NOMO-1 (cell line): ENCODE data around the gene TIAM2.
"Not testable (repeated sequence)": the region's sequence is repeated elsewhere in the genome, so short reads cannot be mapped to it uniquely, and the experiment has no call there.

ENCODE experiments used
- DNase-seq, 2 experiments: peaks; one replicate each; lab custom pipeline; 2025; ENCODE audit not compliant: unreplicated experiment in 2 of 2; lab: John Stamatoyannopoulos, UW

The TIAM2 gene

DNA sequence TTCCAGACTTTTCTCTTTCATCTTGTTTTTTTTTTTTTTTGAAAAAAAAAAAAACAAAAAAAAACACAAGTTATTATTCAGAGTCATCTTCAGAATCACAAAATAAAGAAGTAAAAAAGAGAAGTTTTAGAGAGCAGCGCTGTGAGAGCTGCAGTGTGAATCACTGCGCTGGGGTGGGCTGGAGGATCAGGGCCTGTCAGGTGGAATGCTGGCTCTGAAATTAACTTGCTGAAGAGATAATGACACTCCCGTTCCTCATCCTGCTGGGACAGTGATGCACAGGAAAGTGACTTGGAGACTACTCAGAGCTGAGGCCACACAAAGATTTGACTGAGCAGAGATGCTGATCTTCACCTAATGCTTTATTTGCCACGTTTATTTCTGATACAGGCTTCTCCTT lies 226.0 kb downstream of the TIAM2 start:
- DNase-seq = peak; percentile 24 to 49

DNA sequence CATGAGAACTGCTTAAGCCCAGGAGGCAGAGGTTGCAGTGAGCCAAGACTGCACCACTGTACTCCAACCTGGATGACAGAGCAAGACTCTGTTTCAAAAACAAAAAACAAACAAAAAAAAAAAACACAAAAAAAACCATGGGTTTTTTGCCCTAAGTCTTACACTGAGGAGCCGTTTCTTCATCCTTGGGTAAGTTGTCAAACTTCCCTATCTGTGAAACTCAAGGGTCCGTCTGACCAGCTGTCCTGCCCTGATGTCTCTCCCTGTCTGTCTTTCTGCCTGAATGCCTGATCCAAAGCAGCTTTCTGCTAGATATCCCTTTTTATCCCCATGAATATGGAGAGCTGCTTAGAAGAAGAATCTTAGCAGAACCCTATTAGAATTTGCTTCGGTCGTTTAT lies 227.4 kb downstream of the TIAM2 start:
- peak in 1 of 2 experiments; percentile 15 for DNase-seq

GRCh38 chr6:155223646-155224451 lies 228.7 kb downstream of the TIAM2 start:
- peak; percentile 68 to 83 for DNase-seq

GRCh38 chr6:155224618-155225017 lies 229.5 kb downstream of the TIAM2 start:
- DNase-seq = peak; percentile 7 to 23

DNA sequence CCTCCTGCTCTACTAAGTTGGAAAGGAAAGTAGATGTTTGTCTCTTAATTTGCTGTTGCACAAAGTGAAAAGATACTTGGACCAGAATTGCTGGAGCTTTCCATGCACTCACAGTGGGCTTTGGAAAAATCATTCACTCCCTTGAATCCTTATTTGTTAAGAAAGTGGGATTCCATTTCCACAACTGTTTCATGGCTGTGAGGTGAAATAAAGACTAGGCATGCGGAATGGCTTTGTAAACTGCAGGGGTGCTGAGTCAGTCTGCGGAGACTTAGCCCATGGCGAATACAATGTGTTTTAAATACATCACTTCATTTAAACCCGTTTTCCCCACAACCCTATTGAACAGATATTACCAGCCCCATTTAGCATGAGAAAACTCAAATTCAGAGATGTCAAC lies 231.9 kb downstream of the TIAM2 start:
- no peak for DNase-seq

DNA sequence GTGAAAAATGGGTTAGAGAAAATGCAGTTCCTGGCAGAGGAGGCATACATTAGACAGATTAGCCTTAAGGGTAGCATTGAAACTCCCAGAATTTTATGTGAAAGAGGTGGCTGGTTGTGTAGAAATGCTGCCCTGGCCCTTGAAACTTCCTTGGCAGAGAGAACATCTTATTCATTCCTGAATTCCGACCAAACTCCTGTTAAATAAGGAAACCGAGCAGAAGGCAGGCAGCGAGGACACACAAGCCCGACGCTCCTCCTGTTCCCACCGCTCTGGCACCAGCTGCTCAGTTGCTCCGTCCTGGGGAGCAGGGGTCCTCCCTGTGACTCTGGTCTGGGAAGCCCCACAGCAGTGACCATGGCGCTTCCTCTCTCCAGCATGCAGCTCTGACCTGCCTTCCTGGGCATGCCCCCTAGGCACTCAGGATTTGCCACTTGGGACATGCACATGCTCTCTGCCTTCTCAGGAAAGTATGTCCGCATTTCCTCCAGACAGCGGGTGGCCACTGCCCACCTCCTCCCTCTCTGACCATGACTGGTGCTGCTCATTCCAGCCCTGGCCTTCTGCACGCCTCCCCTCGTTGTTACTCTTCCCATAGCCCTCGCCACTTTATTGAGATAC lies 233.5 kb downstream of the TIAM2 start:
- DNase-seq = no peak

- DNase-seq = not testable (repeated sequence)
These were observed 235.9 kb downstream of the TIAM2 start for GRCh38 chr6:155230975-155231374.

DNA sequence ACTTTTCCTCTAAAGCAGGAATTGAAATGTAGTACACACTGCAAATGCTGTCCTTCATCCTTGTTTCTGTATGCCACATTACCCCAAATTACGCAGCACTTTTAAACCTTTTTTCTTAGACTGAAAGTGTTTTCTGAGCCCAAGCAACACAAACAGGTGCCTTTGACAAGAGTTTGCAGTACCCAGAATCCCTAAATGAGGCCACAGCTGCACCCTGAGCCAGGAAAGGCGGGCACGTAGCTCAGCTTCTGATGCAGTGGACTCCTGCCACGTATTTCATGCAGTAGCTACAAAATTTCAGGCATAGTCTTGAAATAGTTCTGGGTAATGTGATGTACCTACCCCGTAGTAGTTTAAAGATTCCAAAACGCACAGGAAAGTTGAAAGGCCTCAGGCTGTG lies 237.7 kb downstream of the TIAM2 start:
- no peak for DNase-seq

DNA sequence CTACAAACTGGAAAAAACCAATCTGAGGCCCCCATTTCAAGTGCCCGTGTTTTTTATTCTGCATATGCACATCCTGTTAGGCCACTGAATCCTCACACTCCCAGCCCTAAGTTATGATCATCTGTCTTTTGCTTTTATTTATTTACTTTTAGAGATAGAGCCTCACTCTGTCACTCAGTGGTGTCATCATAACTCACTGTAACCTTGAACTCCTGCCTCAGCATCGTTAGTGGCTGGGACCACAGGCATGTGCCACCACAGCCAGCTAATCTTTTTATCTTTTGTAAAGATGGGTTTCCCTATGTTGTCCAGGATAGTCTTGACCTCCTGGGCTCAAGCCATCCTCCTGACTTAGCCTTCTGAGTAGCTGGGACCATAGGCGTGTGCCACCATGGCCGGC lies 239.1 kb downstream of the TIAM2 start:
- no peak for DNase-seq

- DNase-seq = no peak
These were observed 239.6 kb downstream of the TIAM2 start for GRCh38 chr6:155234687-155235086.

DNA sequence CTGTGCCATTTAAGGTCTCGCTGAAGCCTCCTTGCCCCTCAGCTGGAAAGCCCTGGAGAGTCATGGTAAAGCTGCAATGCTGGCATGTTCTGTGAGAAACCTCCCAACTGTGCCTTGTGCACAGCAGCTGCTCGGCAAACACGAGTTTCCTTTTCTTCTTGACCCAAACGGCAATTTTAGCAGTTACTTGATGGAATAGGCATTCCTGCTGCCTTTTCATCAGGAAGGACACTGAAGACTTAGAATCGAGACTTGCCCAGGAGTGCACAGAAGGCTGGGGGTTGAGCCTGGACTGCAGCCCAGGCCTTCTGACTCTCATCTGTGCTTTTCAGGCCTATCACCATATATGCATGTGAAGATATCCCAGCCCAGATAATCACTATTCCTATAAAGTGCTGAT lies 240.0 kb downstream of the TIAM2 start:
- DNase-seq = no peak

DNA sequence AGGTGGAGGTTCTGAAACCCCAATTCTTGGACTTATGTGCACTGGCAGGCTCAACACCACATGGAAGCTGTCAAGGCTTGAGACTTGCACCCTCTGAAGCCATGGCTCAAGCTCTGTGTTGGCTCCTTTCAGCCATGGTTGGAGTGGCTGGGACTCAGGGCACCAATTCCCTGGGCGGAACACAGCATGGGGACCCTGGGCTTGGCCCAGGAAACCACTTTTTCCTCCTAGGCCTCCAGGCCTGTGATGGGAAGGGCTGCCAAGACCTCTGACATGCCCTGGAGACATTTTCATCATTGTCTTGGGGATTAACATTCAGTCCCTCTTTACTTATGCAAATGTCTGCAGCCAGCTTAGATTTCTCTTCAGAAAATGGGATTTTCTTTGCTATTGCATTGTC lies 242.5 kb downstream of the TIAM2 start:
- no peak for DNase-seq

DNA sequence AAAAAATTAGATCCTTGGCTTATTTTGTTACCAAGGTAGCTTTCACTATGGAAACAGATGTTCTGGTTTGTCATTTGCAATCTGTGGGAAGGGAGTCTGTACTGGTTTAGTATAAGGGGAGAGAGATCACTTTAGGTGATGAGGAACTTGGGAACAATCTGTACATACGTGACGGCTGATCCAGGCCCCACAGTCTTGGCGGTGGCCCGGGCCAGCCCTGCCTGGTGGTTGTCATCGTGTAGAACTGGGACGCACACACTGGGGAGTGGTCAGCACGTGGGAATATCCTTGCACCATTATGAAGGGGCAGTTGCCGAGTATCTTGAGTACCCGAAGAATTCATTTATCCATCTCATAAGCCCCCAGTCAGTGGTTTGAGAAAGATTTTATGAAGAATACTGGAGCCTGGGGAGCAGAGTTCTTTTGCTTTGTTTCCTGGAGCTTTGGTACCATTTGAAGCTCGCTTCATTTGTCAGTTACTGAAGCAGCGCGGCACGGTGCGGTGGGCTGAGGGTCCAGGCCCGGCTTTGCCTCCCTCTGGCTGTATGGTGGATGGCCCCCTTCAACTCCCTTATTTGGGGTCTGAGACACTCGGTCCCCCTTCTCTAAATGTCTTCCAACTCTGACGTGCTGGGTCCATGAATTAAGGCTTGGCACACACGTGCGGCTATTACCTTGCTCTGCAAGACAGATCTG lies 245.9 kb downstream of the TIAM2 start:
- no peak for DNase-seq

DNA sequence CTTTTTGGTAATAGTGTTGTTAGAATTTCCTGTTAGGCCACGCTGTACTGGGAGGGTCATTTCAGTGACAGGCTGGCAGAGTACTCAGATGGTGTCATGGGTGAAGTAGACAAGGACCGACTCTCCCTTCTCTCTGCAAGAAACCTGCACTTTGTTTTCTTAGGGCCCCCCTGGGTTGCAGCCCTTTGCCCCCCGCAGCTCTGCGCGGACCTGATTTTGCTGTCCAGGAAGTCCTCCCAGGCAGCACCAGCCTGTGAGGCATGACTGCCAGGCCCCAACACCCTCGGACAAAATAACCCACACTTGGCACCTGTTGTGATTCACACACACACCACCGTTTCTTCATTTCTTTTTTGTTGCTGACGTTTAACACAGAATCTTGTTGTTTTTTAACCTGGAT lies 246.9 kb downstream of the TIAM2 start:
- no peak for DNase-seq

DNA sequence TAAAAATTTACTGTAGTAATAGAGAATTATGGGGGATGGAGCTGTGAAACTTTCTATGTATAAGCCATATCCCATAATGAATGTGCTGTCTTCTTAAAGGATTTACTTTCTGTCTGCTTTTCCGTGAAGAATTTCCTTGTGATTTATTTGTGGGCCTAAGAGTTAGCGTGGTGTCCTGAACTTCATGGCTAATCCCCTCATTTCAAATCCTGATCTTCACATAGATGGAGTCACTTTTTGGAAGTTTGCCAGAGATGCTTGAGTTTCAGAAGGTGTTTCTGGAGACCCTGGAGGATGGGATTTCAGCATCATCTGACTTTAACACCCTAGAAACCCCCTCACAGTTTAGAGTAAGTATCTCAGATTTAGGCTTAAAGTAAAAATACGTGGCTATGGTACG lies 249.3 kb downstream of the TIAM2 start:
- DNase-seq = no peak

GRCh38 chr6:155245193-155245592 lies 250.1 kb downstream of the TIAM2 start:
- DNase-seq = no peak

GRCh38 chr6:155245831-155246230 lies 250.7 kb downstream of the TIAM2 start:
- no peak for DNase-seq

GRCh38 chr6:155246825-155247224 lies 251.7 kb downstream of the TIAM2 start:
- no peak for DNase-seq

GRCh38 chr6:155247618-155248007 lies 252.5 kb downstream of the TIAM2 start:
- no peak for DNase-seq

DNA sequence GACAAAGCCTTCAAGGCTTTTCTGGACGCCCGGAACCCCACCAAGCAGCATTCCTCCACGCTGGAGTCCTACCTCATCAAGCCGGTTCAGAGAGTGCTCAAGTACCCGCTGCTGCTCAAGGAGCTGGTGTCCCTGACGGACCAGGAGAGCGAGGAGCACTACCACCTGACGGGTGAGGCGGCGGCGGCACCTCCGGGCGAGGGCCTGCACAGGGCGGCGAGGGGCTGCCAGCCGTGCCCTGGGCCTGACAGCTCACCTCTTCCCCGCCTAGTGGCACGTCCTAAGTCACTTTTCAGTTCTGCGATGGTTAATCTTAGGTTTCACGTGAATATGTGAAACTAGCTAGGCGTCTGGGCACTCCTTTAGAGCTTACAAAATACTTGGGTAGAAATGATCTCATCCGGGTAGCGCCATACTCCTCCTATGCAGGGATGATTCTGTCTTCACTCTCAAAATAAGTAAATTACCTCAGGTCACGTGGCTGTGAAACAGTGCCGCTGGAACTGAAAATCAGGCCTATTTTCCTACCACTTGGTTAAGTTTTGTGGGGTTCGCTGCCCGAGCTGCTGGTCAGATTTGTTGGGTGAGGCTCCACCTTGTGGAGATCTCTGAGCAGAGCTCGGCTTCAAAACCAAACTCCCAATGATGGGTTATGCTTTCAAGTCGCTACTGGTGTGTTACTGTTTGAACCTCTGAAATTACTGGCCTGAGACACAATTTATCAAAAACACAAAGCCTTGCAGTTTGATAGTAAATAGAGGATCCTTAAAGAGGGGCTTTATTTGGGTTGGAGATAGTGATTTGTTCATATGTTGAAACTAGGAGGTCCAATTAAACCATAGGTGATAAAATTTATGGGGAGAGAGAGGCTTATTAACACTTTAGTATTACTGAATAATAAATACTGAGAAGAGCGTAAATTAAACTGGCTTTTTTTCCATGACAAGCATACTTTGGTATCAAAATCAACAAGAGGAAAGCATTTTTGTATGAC lies 253.2 kb downstream of the TIAM2 start:
- no peak for DNase-seq
